Stimulated activated CD4-positive, alpha-beta T cell treated with anti-CD3 and anti-CD28 coated beads, Interleukin-15, amount 100 ng/mL, for 24 hours (primary cell): Measurements from ENCODE around the gene ARID3B.
"Not testable (repeated sequence)": the region's sequence is repeated elsewhere in the genome, so short reads cannot be mapped to it uniquely, and the experiment has no call there.

Source experiments
- DNase-seq: peaks from one replicate; pipeline ENCODE4 v3.0.0-alpha.2; 2020

ARID3B gene

GRCh38 chr15:74573987-74574386, 33.0 kb downstream of the ARID3B start:
- no peak for DNase-seq

- DNase-seq: no peak
Measured at GRCh38 chr15:74578496-74578994, 37.5 kb downstream of the ARID3B start.

- no peak for DNase-seq
Measured at GRCh38 chr15:74579001-74579400, 38.0 kb downstream of the ARID3B start.

GRCh38 chr15:74580538-74581350, 39.7 kb downstream of the ARID3B start:
- no peak for DNase-seq

- no peak for DNase-seq
Measured at GRCh38 chr15:74584204-74584603, 43.2 kb downstream of the ARID3B start.

GRCh38 chr15:74584779-74585178, 43.8 kb downstream of the ARID3B start:
- DNase-seq: no peak

- no peak for DNase-seq
Measured at GRCh38 chr15:74585191-74585590, 44.2 kb downstream of the ARID3B start.

- no peak for DNase-seq
Measured at GRCh38 chr15:74585857-74586256, 44.8 kb downstream of the ARID3B start.

- DNase-seq: no peak
Measured at GRCh38 chr15:74589826-74590225, 48.8 kb downstream of the ARID3B start.

GRCh38 chr15:74592222-74592621, 51.2 kb downstream of the ARID3B start:
- DNase-seq: no peak

- no peak for DNase-seq
Measured at GRCh38 chr15:74593122-74593521, 52.1 kb downstream of the ARID3B start.

GRCh38 chr15:74594455-74594854, 53.4 kb downstream of the ARID3B start:
- DNase-seq: no peak

- no peak for DNase-seq
Measured at GRCh38 chr15:74595271-74595670, 54.3 kb downstream of the ARID3B start.

GRCh38 chr15:74596736-74597135, 55.7 kb downstream of the ARID3B start:
- not testable (repeated sequence) for DNase-seq

- DNase-seq: not testable (repeated sequence)
Measured at GRCh38 chr15:74597146-74597705, 56.2 kb downstream of the ARID3B start.

- peak; percentile 94 for DNase-seq
Measured at GRCh38 chr15:74598126-74598842, 57.3 kb downstream of the ARID3B start.

GRCh38 chr15:74599156-74599555, 58.1 kb downstream of the ARID3B start:
- no peak for DNase-seq

- no peak for DNase-seq
Measured at GRCh38 chr15:74603026-74603788, 62.2 kb downstream of the ARID3B start.

GRCh38 chr15:74603789-74604705, 63.0 kb downstream of the ARID3B start:
- DNase-seq: no peak

- DNase-seq: no peak
Measured at GRCh38 chr15:74604983-74605794, 64.2 kb downstream of the ARID3B start.

- DNase-seq: no peak
Measured at GRCh38 chr15:74605795-74606150, 64.8 kb downstream of the ARID3B start.
